Coronary artery (tissue), 2 donors: ENCODE data around the gene PKNOX2.

Source experiments
- DNase-seq: peaks from one replicate; pipeline ENCODE4 v3.0.0-alpha.2; 2017; ENCODE audit warnings: low spot score
- H3K27ac ChIP-seq, 2 donors: fragments of 200-600 bp; sonication (generic); one replicate each; pipeline ENCODE4 v1.5.1; 2016 to 2019
- H3K4me3 ChIP-seq: fragments of 200-600 bp; sonication (generic); 2 replicates; pipeline ENCODE4 v1.5.1; 2016; ENCODE audit warnings: mild to moderate bottlenecking, moderate library complexity
- CTCF ChIP-seq: fragments of 200-600 bp; sonication (generic); IDR thresholded peaks from one replicate; pipeline ENCODE4 v1.5.1; 2019; ENCODE audit warnings: antibody characterized with exemption

PKNOX2 gene

DNA sequence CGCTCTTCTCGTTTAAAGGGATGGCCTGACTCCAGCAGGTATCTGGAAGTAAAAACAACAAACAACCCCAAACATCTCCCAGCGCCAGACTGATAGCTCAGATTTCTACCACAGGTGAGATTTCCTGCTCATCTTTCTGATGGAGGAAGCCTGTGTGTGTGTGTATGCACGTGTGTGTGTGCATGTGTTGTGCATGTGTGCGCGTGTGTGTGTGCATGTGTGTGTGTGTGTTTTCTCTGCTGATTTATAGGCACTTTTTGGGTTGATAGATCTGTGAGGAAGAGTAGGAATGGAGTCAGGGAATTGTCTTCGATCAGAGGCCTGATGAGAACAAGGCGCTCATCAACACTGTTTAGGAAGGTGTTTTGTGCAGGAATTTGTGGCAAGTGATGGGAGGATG, 103.0 kb downstream of the PKNOX2 start:
- TF ChIP-seq CTCF = no peak
- Histone ChIP-seq H3K27ac (no peak overlapping the region), H3K4me3 (no peak overlapping the region)
- DNase-seq = no peak

DNA sequence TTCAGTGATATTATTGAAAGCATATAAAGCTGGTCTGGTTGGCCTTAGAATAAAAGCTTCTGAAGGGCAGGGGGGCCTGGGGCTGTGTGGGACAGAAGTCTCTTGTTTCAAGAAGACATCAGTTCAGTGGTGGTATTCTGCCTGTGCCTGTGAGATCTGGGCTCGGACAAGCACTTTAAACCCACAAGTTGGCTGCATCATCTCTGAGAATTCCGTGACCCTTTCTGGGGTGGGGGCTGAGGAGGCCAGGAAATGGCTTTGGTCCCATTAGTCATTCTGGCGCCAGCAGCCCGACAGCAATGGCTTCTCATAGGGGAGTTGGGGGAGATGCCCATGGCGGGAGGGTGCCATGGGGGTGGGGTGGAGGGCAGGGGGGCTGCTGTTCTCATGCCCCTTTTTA, 104.1 kb downstream of the PKNOX2 start:
- Histone ChIP-seq H3K4me3 (no peak overlapping the region), H3K27ac (no peak overlapping the region)
- no peak for DNase-seq
- no peak for TF ChIP-seq CTCF

DNA sequence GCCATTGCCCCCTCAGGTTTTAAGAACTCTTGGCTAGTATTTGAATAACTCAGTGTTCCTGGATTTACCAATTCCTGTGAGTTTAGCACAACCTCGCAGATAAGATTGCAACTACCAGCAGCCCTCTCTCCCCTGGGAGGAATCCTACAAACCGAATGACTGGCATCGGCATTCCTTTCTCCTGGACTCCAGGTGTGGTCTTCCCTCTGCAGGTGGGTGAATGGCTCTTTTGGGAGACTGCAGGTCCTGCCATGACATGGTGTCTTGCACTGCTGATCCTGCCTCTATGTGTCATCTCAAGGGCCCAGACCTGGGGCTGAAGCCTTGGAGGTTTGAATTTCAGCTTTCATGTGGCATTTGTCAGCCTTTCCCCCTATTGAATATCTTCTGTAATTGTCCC, 105.6 kb downstream of the PKNOX2 start:
- TF ChIP-seq CTCF = no peak
- DNase-seq = no peak
- Histone ChIP-seq H3K27ac (no peak overlapping the region), H3K4me3 (no peak overlapping the region)

GRCh38 chr11:125270711-125271110, 106.2 kb downstream of the PKNOX2 start:
- DNase-seq = no peak
- no peak for TF ChIP-seq CTCF
- peak overlapping the region in 1 of 2 donors; percentile 5 for H3K27ac ChIP-seq
- H3K4me3 ChIP-seq = no peak overlapping the region

DNA sequence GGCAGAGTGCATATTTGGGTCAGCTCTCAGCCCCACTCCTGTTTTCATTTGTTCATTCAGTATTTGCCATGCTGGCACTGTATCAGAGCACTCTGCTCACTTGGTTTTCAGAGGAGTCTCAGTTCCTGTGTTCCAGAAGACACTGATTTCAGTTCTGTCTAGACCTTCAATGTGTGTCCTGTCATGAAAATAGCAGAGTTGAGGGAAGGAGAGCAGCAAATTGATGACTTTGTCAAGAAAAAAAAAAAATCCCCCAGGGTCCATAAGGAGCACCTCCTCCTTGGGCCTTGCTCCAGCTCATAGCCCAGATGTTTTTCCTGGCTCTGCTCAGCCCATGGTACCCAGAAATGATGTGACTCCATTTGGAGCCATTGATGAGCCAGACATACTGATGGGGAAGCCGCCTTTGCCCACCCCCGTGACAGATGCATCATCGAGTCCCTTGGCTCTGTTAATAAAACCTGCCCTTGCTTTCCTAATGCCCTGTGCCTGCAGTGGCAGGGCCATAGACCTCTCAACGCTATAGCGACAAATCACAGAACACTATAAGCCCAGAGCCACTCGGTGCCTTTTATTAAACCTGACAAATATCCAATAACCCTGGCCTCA, 107.0 kb downstream of the PKNOX2 start:
- Histone ChIP-seq H3K27ac (no peak overlapping the region), H3K4me3 (no peak overlapping the region)
- DNase-seq = no peak
- TF ChIP-seq CTCF = no peak

- Histone ChIP-seq H3K4me3 (no peak overlapping the region), H3K27ac (no peak overlapping the region)
- DNase-seq = no peak
- no peak for TF ChIP-seq CTCF
These were observed 107.5 kb downstream of the PKNOX2 start for GRCh38 chr11:125272092-125272491.

DNA sequence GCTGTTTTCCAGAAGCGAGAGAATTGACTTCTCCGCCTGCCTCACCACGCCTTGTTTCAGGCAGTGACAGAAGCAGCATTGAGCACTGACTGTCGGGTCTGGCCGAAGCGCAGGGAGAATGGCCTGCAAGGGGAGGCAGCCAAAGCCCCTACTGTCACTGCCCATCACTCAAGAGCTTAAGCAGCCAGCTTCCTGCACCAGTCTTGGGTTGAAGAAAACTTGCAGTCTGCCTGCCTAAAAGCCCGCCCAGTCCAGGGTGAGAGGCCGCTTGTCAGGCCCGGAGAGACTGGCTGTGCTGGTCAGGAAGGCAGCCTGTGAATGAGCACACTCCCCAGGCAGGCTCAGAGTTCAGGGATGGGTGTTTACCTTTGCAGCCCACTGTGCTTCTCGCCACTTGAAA, 108.3 kb downstream of the PKNOX2 start:
- TF ChIP-seq CTCF = no peak
- Histone ChIP-seq H3K4me3 (no peak overlapping the region), H3K27ac (no peak overlapping the region)
- DNase-seq = no peak
